Erythroblast (primary cell): Measurements from ENCODE around the gene NASP.

Experiments
- DNase-seq, 2 experiments: peaks; one replicate each; lab custom pipeline; 2025; lab: John Stamatoyannopoulos, UW
- GATA1 ChIP-seq: IDR thresholded peaks from 2 replicates; pipeline ENCODE4 v1.6.1; 2011; ENCODE audit warnings: low read depth, mild to moderate bottlenecking, control low read depth, low read length, moderate library complexity
- POLR2A ChIP-seq: IDR thresholded peaks from 2 replicates; pipeline ENCODE4 v1.6.1; 2011; ENCODE audit warnings: mild to moderate bottlenecking, low read length

NASP gene

GRCh38 chr1:45583666-45584350 is at the start of gene NASP:
Gene NASP, plus strand, starts transcription at chr1:45584041. Its CDS starts 106 bp downstream, at chr1:45584147.
- peak; percentile 88 to 92 for DNase-seq
- peak; percentile 98 for TF ChIP-seq POLR2A
- TF ChIP-seq GATA1 = no peak

- TF ChIP-seq POLR2A (no peak), GATA1 (no peak)
- DNase-seq = no peak
Observed at GRCh38 chr1:45535988-45536766, 47.7 kb upstream of the NASP start.

DNA sequence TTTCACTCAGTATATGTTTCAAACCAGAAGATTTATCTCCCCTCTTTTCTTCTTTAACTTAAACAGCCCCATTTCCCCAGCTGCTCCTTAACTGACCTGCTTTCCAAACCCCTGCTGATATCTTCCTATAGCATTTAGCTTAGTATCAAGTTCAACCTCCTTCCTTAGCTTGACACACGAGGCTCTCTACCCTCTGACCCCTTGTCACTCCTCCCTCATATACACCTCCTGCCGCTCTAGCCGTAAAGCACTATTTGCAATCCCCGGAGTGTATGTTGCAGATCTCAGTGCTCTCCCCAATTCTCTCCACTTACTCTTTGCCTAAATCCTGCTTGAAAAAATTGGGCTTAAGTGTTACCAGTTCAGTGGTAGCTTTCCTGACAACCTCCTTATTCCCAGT is 47.0 kb upstream of the NASP start:
- no peak for DNase-seq
- TF ChIP-seq POLR2A (no peak), GATA1 (no peak)

DNA sequence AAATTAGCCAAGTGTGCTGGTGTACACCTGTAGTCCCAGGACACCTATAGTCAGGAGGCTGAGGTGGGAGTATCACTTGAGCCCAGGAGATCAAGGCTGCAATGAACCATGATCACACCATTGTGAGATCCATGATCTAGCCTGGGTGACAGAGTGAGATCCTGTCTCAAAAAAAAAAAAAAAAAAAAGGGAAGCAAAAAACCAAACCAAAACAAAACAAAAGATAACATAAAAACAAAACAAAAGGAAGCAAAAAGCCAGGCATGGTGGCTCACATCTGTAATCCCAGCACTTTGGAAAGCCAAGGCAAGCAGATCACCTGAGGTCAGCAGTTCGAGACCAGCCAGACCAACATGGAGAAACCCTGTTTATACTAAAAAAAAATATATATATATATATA is 42.6 kb upstream of the NASP start:
- TF ChIP-seq GATA1 = no peak
- TF ChIP-seq POLR2A = no peak

DNA sequence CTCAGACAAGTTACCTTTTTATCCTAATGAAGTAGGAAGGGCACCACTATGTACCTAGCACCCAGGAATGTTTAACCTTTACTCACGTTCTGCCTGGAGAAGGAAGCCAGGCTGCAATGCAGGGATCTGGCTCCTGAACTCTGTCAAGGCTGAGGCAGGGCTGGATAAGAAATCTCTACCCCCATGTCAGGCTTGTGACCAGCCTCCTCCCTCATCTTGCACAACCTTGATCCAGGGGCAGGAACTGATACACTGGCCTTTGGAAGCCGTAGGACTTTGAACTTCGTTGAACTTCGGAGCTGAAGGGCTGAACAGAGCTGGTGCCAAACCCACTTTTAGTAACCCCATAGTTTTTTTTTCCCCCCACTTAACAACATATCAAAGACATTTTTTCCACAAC is 41.2 kb upstream of the NASP start:
- no peak for DNase-seq
- TF ChIP-seq GATA1 = no peak
- no peak for TF ChIP-seq POLR2A

More for the DNA sequence above, 42.6 kb upstream of the NASP start:
- DNase-seq = no peak

- no peak for DNase-seq
- TF ChIP-seq GATA1 (no peak), POLR2A (no peak)
Observed at GRCh38 chr1:45543581-45544417, 40.0 kb upstream of the NASP start.

DNA sequence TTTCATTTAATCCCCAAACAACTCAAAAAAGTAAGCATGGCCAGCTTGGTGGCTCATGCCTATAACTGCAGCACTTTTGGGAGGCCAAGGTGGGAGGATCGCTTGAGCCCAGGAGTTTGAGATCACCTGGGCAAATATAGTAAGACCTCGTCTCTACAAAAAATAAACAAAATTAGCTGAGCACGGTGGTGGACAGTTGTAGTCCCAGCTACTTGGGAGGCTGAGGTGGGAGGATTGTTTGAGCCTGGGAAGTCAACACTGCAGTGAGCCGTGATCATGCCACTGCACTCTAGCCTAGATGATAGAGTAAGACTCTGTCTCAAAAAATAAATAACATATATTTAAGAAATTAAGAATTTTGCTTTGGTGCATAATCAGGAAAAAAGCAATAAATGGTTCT is 39.3 kb upstream of the NASP start:
- TF ChIP-seq POLR2A (no peak), GATA1 (no peak)
- DNase-seq = no peak

DNA sequence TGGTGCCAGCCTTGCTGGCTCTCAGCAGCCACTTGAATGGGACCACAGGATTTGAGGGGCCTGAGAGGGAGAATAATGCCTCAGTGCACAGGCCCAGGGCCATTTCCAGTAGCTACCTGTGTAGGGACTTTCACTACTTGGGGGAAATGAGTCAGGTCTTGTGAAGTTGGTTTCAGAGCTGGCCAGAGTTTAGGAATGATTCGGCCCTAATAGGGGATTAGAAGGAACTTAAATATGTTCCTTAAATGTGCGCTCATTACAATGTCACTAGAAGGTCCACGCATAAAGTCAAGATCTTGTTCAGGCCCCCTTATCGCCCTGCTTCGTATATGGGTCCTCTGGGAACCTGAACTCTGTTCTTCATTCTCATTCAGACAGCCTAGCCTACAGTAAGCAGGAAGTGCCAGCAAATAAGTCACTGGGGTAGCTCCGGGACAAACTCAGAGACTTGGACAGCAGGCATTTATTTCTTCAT is 38.8 kb upstream of the NASP start:
- no peak for TF ChIP-seq POLR2A
- no peak for TF ChIP-seq GATA1
- DNase-seq = no peak

- DNase-seq = no peak
- TF ChIP-seq GATA1 (no peak), POLR2A (no peak)
Observed at GRCh38 chr1:45545553-45546310, 38.1 kb upstream of the NASP start.

DNA sequence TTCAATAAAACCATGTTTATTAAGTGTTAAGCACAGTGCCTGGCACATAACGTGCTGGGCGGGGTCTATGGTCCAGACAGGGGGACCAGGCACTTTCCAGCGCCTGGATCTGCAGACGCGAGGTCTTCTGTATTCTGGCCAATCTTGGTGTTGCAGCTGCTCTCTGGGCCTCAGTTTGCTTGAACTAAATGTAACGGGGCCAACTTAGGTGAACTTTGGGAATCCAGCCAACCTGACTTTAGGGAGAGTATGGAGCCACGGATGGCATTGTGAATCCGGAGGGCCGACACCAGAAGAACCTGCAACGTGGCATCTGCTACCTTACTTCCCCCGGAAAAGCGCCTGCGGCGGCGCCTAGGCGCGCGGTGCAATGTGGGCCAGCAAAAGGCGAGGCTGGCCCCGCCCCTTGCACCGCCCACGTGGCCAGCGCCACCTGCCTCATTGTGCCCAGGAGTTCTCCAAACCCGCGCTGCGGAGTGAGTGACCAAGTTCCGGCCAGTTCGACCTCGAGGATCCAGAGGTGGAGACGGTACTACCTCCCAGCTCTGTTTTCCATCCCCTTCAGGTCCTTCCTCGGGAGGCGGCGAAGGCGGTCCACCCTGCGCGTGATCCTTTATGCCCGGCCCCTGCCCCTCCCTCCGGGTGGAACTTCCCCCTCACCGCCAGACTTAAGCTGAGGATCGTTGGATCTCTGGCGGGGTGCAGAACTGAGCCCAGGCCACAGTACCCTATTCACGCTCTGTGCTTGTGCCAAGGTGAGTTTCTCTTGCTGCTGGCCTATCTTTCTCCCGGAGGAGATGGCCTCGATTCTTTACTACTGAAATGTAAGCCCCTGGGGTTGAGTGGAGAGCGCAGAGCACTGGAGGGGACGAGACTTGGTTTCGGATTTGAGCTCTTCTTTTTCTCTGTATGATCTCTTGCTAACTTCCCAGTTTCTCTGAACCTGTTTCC is 33.2 kb upstream of the NASP start, which contains the start of gene AKR1A1:
TSS of gene AKR1A1 (plus strand) at position 426 of the 951 bp plus-strand sequence. CDS start 10,969 bp downstream, outside the sequence.
- no peak for TF ChIP-seq GATA1
- TF ChIP-seq POLR2A = peak; percentile 87
- DNase-seq = peak; percentile 86 to 87

- no peak for TF ChIP-seq GATA1
- no peak for TF ChIP-seq POLR2A
- no peak for DNase-seq
Observed at GRCh38 chr1:45551684-45552083, 32.2 kb upstream of the NASP start.

DNA sequence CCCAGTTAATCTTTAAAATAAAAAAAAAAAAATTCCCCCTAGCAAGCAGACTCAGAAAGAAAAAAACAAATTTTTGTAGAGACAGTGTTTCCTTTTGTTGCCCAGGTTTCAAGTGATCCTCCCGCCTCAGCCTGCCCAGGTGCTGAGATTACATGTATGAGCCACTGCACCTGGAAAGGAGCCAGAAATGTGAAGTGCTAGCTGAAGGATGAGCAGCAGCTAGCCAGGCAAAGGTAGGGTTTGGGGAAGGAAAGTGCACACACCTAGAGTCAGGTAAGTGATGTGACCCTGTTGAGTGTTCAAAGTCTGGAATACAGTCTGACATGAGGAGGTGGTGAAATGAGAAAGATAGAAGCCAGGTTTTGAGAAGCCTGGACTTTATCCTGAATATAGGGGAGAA is 31.5 kb upstream of the NASP start:
- TF ChIP-seq POLR2A = no peak
- no peak for TF ChIP-seq GATA1

More for the DNA sequence above, 31.5 kb upstream of the NASP start:
- DNase-seq = no peak
